K562 (cell line): ENCODE measurements around the gene OR2H2. TPM values are rescaled to one million over a fixed set of nuclear protein-coding genes. Genes with fewer than 3 reads are reported as not detected.

Experiments used
- ELF4 ChIP-seq: fragments of 450-650 bp; formaldehyde crosslinking; IDR thresholded peaks from 2 replicates; pipeline ENCODE4 v1.4.0; 2022; ENCODE audit warnings: missing genetic modification characterization
- SOX6 ChIP-seq: fragments of 450-650 bp; IDR thresholded peaks from 2 replicates; pipeline ENCODE4 v1.6.1; 2014; ENCODE audit warnings: mild to moderate bottlenecking
- polyA plus RNA-seq, 8 experiments: library from polyadenylated mRNA; depleted of rRNA in 4 of 8; stranded (reverse) in 5 of 8; unstranded in 3 of 8; fragments of >200 nt; fragmentation: Nextera tagmentation in 2 of 8; fragmentation: Illumina TruSeq in 1 of 8; extraction: Ambion mirVana in 2 of 8; extraction: Trizol in 1 of 8; gene quantifications; 2 replicates each; pipeline versions ENCODE4 v1.2.1 to v1.2.3, GENCODE V29; 2011 to 2014; ENCODE audit warnings: inconsistent platforms in 1 of 8, missing spikeins in 1 of 8
- total RNA-seq, 7 experiments: library from RNA; depleted of rRNA in 6 of 7; stranded (reverse); fragments of >200 nt in 6 of 7; fragmentation: Illumina TruSeq in 2 of 7; extraction: Trizol in 2 of 7; gene quantifications; 2 replicates each; pipeline versions ENCODE4 v1.2.1 to v1.2.3, GENCODE V29; 2011 to 2021; ENCODE audit warnings: low replicate concordance in 1 of 7
- TF ChIP-seq, protein P1 (sequence below), 2 experiments: fragments of 450-650 bp in 1 of 2; sonication (generic) in 1 of 2; formaldehyde crosslinking in 1 of 2; IDR thresholded peaks; 2 replicates each; pipeline versions ENCODE4 v1.7.1 to v1.9.0; 2016 to 2022; ENCODE audit warnings: inconsistent platforms in 1 of 2, mild to moderate bottlenecking in 1 of 2, missing genetic modification reagents in 1 of 2
- TF ChIP-seq, protein P2 (sequence below): fragments of 450-650 bp; IDR thresholded peaks from 2 replicates; pipeline ENCODE4 v1.7.1; 2018; ENCODE audit warnings: mild to moderate bottlenecking, low read depth; ENCODE audit not compliant: partially characterized antibody
- TF ChIP-seq, protein P3 (sequence below): fragments of 450-650 bp; IDR thresholded peaks from 2 replicates; pipeline ENCODE4 v1.6.1; 2016; ENCODE audit warnings: low read depth

OR2H2 gene
- total and polyA plus RNA-seq, 9 of the 15 experiments (the other 6 are each of a cell fraction or from before 2014, with no cell fraction given): not detected

DNA sequence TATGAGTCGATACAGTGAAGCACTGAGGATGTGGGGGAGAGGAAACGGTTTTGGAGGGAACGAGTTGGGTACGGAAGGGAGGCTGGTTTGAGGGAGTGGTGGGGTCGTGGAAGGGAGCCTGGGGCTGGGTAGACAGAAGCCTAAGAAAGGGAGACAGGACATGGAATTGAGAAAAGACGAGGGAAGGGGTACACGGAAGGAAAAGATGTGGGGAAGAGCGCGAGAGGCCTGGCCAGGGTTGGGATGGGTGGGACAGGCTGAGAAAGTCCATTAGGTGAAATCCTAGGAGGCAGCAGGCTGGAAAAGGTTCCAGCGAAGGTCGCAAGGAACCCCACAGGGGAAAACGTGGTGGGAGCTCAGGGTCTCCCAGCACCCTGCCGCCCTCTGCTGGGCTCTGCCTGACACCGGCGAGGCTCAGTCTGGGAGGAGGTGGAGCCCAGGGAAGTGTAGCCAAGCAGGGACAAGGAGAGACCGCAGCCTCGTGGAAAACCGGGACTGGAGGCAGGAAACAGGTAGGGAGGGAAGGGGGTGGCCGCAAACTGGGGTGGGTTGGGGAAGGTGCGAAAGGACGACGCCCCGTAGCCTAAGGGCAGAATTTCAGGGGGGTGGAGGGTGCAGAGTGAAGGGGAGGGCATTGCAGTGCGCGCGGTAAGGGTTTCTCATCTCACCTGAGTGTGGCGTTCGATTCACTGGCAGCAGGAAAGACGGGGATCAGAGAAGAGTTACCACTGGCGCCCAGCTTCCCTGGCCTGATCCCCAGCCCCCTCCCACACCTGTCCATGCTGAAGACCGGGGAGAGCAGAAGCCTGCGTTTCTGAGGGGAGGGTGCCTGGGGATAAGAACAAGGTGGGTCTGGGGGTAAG lies 43.7 kb downstream of the OR2H2 start (continued):
- TF ChIP-seq, protein P1, sequence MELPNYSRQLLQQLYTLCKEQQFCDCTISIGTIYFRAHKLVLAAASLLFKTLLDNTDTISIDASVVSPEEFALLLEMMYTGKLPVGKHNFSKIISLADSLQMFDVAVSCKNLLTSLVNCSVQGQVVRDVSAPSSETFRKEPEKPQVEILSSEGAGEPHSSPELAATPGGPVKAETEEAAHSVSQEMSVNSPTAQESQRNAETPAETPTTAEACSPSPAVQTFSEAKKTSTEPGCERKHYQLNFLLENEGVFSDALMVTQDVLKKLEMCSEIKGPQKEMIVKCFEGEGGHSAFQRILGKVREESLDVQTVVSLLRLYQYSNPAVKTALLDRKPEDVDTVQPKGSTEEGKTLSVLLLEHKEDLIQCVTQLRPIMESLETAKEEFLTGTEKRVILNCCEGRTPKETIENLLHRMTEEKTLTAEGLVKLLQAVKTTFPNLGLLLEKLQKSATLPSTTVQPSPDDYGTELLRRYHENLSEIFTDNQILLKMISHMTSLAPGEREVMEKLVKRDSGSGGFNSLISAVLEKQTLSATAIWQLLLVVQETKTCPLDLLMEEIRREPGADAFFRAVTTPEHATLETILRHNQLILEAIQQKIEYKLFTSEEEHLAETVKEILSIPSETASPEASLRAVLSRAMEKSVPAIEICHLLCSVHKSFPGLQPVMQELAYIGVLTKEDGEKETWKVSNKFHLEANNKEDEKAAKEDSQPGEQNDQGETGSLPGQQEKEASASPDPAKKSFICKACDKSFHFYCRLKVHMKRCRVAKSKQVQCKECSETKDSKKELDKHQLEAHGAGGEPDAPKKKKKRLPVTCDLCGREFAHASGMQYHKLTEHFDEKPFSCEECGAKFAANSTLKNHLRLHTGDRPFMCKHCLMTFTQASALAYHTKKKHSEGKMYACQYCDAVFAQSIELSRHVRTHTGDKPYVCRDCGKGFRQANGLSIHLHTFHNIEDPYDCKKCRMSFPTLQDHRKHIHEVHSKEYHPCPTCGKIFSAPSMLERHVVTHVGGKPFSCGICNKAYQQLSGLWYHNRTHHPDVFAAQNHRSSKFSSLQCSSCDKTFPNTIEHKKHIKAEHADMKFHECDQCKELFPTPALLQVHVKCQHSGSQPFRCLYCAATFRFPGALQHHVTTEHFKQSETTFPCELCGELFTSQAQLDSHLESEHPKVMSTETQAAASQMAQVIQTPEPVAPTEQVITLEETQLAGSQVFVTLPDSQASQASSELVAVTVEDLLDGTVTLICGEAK (IDR thresholded peaks at IDR 0.05): peak; percentile 63
- TF ChIP-seq, protein P1 (CRISPR knock-in tag; IDR thresholded peaks at IDR 0.05): no peak
- peak; percentile 82 for TF ChIP-seq ELF4 (CRISPR knock-in tag)
- TF ChIP-seq, protein P2, sequence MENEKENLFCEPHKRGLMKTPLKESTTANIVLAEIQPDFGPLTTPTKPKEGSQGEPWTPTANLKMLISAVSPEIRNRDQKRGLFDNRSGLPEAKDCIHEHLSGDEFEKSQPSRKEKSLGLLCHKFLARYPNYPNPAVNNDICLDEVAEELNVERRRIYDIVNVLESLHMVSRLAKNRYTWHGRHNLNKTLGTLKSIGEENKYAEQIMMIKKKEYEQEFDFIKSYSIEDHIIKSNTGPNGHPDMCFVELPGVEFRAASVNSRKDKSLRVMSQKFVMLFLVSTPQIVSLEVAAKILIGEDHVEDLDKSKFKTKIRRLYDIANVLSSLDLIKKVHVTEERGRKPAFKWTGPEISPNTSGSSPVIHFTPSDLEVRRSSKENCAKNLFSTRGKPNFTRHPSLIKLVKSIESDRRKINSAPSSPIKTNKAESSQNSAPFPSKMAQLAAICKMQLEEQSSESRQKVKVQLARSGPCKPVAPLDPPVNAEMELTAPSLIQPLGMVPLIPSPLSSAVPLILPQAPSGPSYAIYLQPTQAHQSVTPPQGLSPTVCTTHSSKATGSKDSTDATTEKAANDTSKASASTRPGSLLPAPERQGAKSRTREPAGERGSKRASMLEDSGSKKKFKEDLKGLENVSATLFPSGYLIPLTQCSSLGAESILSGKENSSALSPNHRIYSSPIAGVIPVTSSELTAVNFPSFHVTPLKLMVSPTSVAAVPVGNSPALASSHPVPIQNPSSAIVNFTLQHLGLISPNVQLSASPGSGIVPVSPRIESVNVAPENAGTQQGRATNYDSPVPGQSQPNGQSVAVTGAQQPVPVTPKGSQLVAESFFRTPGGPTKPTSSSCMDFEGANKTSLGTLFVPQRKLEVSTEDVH: peak; percentile 16
- TF ChIP-seq SOX6: peak; percentile 25; the same call in 1 of the 2 replicates
- TF ChIP-seq, protein P3, sequence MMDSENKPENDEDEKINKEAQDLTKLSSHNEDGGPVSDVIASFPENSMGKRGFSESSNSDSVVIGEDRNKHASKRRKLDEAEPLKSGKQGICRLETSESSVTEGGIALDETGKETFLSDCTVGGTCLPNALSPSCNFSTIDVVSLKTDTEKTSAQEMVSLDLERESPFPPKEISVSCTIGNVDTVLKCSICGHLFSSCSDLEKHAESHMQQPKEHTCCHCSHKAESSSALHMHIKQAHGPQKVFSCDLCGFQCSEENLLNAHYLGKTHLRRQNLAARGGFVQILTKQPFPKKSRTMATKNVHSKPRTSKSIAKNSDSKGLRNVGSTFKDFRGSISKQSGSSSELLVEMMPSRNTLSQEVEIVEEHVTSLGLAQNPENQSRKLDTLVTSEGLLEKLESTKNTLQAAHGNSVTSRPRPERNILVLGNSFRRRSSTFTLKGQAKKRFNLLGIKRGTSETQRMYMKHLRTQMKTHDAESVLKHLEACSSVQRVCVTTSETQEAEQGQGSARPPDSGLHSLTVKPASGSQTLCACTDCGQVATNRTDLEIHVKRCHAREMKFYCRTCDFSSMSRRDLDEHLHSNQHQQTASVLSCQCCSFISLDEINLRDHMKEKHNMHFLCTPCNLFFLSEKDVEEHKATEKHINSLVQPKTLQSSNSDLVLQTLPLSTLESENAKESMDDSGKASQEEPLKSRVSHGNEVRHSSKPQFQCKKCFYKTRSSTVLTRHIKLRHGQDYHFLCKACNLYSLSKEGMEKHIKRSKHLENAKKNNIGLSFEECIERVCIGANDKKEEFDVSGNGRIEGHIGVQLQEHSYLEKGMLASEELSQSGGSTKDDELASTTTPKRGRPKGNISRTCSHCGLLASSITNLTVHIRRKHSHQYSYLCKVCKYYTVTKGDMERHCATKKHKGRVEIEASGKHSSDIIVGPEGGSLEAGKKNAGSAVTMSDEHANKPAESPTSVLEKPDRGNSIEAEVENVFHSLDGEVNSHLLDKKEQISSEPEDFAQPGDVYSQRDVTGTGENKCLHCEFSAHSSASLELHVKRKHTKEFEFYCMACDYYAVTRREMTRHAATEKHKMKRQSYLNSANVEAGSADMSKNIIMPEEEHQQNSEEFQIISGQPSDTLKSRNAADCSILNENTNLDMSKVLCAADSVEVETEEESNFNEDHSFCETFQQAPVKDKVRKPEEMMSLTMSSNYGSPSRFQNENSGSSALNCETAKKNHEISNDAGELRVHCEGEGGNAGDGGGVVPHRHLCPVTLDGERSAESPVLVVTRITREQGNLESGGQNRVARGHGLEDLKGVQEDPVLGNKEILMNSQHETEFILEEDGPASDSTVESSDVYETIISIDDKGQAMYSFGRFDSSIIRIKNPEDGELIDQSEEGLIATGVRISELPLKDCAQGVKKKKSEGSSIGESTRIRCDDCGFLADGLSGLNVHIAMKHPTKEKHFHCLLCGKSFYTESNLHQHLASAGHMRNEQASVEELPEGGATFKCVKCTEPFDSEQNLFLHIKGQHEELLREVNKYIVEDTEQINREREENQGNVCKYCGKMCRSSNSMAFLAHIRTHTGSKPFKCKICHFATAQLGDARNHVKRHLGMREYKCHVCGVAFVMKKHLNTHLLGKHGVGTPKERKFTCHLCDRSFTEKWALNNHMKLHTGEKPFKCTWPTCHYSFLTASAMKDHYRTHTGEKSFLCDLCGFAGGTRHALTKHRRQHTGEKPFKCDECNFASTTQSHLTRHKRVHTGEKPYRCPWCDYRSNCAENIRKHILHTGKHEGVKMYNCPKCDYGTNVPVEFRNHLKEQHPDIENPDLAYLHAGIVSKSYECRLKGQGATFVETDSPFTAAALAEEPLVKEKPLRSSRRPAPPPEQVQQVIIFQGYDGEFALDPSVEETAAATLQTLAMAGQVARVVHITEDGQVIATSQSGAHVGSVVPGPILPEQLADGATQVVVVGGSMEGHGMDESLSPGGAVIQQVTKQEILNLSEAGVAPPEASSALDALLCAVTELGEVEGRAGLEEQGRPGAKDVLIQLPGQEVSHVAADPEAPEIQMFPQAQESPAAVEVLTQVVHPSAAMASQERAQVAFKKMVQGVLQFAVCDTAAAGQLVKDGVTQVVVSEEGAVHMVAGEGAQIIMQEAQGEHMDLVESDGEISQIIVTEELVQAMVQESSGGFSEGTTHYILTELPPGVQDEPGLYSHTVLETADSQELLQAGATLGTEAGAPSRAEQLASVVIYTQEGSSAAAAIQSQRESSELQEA: 0 out of 2 replicates have a peak, but pooled peaks have one; percentile 12
